ENCODE measurements around the gene PHRF1. TPM values are rescaled to one million over a fixed set of nuclear protein-coding genes. Genes with fewer than 3 reads are reported as not detected.
A peak's percentile ranks its signal among the peaks of the same experiment; 100 is the strongest.

The PHRF1 gene
- polyA plus RNA-seq, 1 donor: 40.5 TPM

- WGBS (ENCODE audit: insufficient coverage, low lambda C conversion rate): no CpG with 5 or more reads among the region's 27 CpGs
- Histone ChIP-seq H3K36me3 (ENCODE audit: control insufficient read depth, insufficient read depth, low read length) (no peaks in the 10 kb centered on the region), H3K4me1 (ENCODE audit: control insufficient read depth, insufficient read depth, low read length) (peaks cover 9% of the 10 kb centered on the region), H3K4me3 (ENCODE audit: low read length) (no peak overlapping the region), H3K9me3 (ENCODE audit: control insufficient read depth, low read depth, low read length) (peaks cover 5% of the 10 kb centered on the region), H3K27me3 (ENCODE audit: control insufficient read depth, insufficient read depth, low read length) (peaks cover 46% of the 10 kb centered on the region), H3K27ac (ENCODE audit: low read length) (no peak overlapping the region)
- DNase-seq: no peak
Measured at GRCh38 chr11:553083-553987, 22.9 kb upstream of the PHRF1 start.

- Histone ChIP-seq H3K27ac (ENCODE audit: low read length) (no peak overlapping the region), H3K4me3 (ENCODE audit: low read length) (no peak overlapping the region), H3K4me1 (ENCODE audit: control insufficient read depth, insufficient read depth, low read length) (peaks cover 10% of the 10 kb centered on the region), H3K9me3 (ENCODE audit: control insufficient read depth, low read depth, low read length) (peaks cover 5% of the 10 kb centered on the region), H3K36me3 (ENCODE audit: control insufficient read depth, insufficient read depth, low read length) (no peaks in the 10 kb centered on the region), H3K27me3 (ENCODE audit: control insufficient read depth, insufficient read depth, low read length) (peaks cover 51% of the 10 kb centered on the region)
- DNase-seq: no peak
- no CpG with 5 or more reads among the region's 11 CpGs for WGBS (ENCODE audit: insufficient coverage, low lambda C conversion rate)
Measured at GRCh38 chr11:553988-554340, 22.3 kb upstream of the PHRF1 start.

- no peak overlapping the region for H3K27ac ChIP-seq (ENCODE audit: low read length)
- WGBS (ENCODE audit: insufficient coverage, low lambda C conversion rate): no CpG with 5 or more reads among the region's 60 CpGs
Measured at GRCh38 chr11:554428-555226, 21.6 kb upstream of the PHRF1 start.

GRCh38 chr11:555227-555779, 21.0 kb upstream of the PHRF1 start:
- no peak for DNase-seq
- Histone ChIP-seq H3K9me3 (ENCODE audit: control insufficient read depth, low read depth, low read length) (peaks cover 5% of the 10 kb centered on the region), H3K27me3 (ENCODE audit: control insufficient read depth, insufficient read depth, low read length) (peaks cover 56% of the 10 kb centered on the region), H3K4me3 (ENCODE audit: low read length) (no peak overlapping the region), H3K36me3 (ENCODE audit: control insufficient read depth, insufficient read depth, low read length) (no peaks in the 10 kb centered on the region), H3K4me1 (ENCODE audit: control insufficient read depth, insufficient read depth, low read length) (peaks cover 22% of the 10 kb centered on the region), H3K27ac (ENCODE audit: low read length) (no peak overlapping the region)
- no CpG with 5 or more reads among the region's 57 CpGs for WGBS (ENCODE audit: insufficient coverage, low lambda C conversion rate)

More at GRCh38 chr11:554428-555226, 21.6 kb upstream of the PHRF1 start:
- peak in 1 of 2 donors; percentile 63 for DNase-seq
- peak overlapping the region; percentile 28 for H3K4me3 ChIP-seq (ENCODE audit: low read length)
- H3K4me1 ChIP-seq (ENCODE audit: control insufficient read depth, insufficient read depth, low read length): peaks cover 16% of the 10 kb centered on the region
- H3K9me3 ChIP-seq (ENCODE audit: control insufficient read depth, low read depth, low read length): peaks cover 5% of the 10 kb centered on the region
- no peaks in the 10 kb centered on the region for H3K36me3 ChIP-seq (ENCODE audit: control insufficient read depth, insufficient read depth, low read length)
- H3K27me3 ChIP-seq (ENCODE audit: control insufficient read depth, insufficient read depth, low read length): peaks cover 51% of the 10 kb centered on the region

GRCh38 chr11:555780-556661, 20.2 kb upstream of the PHRF1 start:
- DNase-seq: peak in 1 of 2 donors; percentile 41
- Histone ChIP-seq H3K4me1 (ENCODE audit: control insufficient read depth, insufficient read depth, low read length) (peaks cover 22% of the 10 kb centered on the region), H3K4me3 (ENCODE audit: low read length) (no peak overlapping the region), H3K9me3 (ENCODE audit: control insufficient read depth, low read depth, low read length) (peaks cover 5% of the 10 kb centered on the region), H3K27ac (ENCODE audit: low read length) (no peak overlapping the region), H3K27me3 (ENCODE audit: control insufficient read depth, insufficient read depth, low read length) (peaks cover 57% of the 10 kb centered on the region), H3K36me3 (ENCODE audit: control insufficient read depth, insufficient read depth, low read length) (no peaks in the 10 kb centered on the region)
- no CpG with 5 or more reads among the region's 104 CpGs for WGBS (ENCODE audit: insufficient coverage, low lambda C conversion rate)

GRCh38 chr11:556662-557256, 19.5 kb upstream of the PHRF1 start:
- no peak overlapping the region for H3K27ac ChIP-seq (ENCODE audit: low read length)
- no peak overlapping the region for H3K4me3 ChIP-seq (ENCODE audit: low read length)
- H3K27me3 ChIP-seq (ENCODE audit: control insufficient read depth, insufficient read depth, low read length): peaks cover 57% of the 10 kb centered on the region
- H3K9me3 ChIP-seq (ENCODE audit: control insufficient read depth, low read depth, low read length): peaks cover 5% of the 10 kb centered on the region
- no peak for DNase-seq
- peaks cover 24% of the 10 kb centered on the region for H3K4me1 ChIP-seq (ENCODE audit: control insufficient read depth, insufficient read depth, low read length)
- WGBS (ENCODE audit: insufficient coverage, low lambda C conversion rate): no CpG with 5 or more reads among the region's 22 CpGs
- no peaks in the 10 kb centered on the region for H3K36me3 ChIP-seq (ENCODE audit: control insufficient read depth, insufficient read depth, low read length)

- H3K36me3 ChIP-seq (ENCODE audit: control insufficient read depth, insufficient read depth, low read length): peaks cover 6% of the 10 kb centered on the region
- peaks cover 5% of the 10 kb centered on the region for H3K9me3 ChIP-seq (ENCODE audit: control insufficient read depth, low read depth, low read length)
- peaks cover 57% of the 10 kb centered on the region for H3K27me3 ChIP-seq (ENCODE audit: control insufficient read depth, insufficient read depth, low read length)
- H3K27ac ChIP-seq (ENCODE audit: low read length): no peak overlapping the region
- WGBS (ENCODE audit: insufficient coverage, low lambda C conversion rate): no CpG with 5 or more reads among the region's 24 CpGs
- H3K4me3 ChIP-seq (ENCODE audit: low read length): no peak overlapping the region
- peaks cover 32% of the 10 kb centered on the region for H3K4me1 ChIP-seq (ENCODE audit: control insufficient read depth, insufficient read depth, low read length)
- DNase-seq: no peak
Measured at GRCh38 chr11:557328-558132, 18.7 kb upstream of the PHRF1 start.

GRCh38 chr11:558503-558902, 17.8 kb upstream of the PHRF1 start:
- Histone ChIP-seq H3K36me3 (ENCODE audit: control insufficient read depth, insufficient read depth, low read length) (peaks cover 16% of the 10 kb centered on the region), H3K9me3 (ENCODE audit: control insufficient read depth, low read depth, low read length) (peaks cover 5% of the 10 kb centered on the region), H3K27me3 (ENCODE audit: control insufficient read depth, insufficient read depth, low read length) (peaks cover 55% of the 10 kb centered on the region), H3K4me3 (ENCODE audit: low read length) (no peak overlapping the region), H3K27ac (ENCODE audit: low read length) (no peak overlapping the region), H3K4me1 (ENCODE audit: control insufficient read depth, insufficient read depth, low read length) (peaks cover 32% of the 10 kb centered on the region)
- DNase-seq: no peak
- no CpG with 5 or more reads among the region's 20 CpGs for WGBS (ENCODE audit: insufficient coverage, low lambda C conversion rate)

- no peak for DNase-seq
- no peak overlapping the region for H3K27ac ChIP-seq (ENCODE audit: low read length)
- H3K9me3 ChIP-seq (ENCODE audit: control insufficient read depth, low read depth, low read length): peaks cover 5% of the 10 kb centered on the region
- H3K4me3 ChIP-seq (ENCODE audit: low read length): no peak overlapping the region
- peaks cover 29% of the 10 kb centered on the region for H3K4me1 ChIP-seq (ENCODE audit: control insufficient read depth, insufficient read depth, low read length)
- no CpG with 5 or more reads among the region's 15 CpGs for WGBS (ENCODE audit: insufficient coverage, low lambda C conversion rate)
- peaks cover 49% of the 10 kb centered on the region for H3K27me3 ChIP-seq (ENCODE audit: control insufficient read depth, insufficient read depth, low read length)
- H3K36me3 ChIP-seq (ENCODE audit: control insufficient read depth, insufficient read depth, low read length): peaks cover 22% of the 10 kb centered on the region
Measured at GRCh38 chr11:559020-559620, 17.1 kb upstream of the PHRF1 start.

Measured in large intestine (tissue), 3 donors.